Measurements from ENCODE around the gene SHFL. TPM values are rescaled to one million over a fixed set of nuclear protein-coding genes. Genes with fewer than 3 reads are reported as not detected.

Gene SHFL
- total RNA-seq, 3 donors from 2014 or later (not counting 1 experiment from before 2014, with no cell fraction given), result 107 to 111 (median 107) TPM

DNA sequence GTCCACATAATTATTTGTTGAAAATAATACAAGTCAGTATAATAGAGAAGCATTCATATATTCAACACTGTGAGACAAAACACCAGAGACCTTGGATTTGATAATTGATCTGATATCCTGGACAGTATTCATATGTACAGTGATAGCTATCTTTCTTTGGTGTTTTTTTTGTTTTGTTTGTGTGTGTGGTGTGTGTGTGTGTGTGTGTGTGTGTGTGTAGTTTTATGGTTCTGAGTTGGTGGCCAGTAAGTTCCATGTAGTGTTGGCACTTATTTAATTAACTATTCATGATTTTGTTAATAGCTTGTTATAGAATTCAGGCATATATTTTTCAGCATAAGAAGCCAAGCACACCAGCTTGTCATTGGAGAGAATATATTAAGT is 18.0 kb downstream of the SHFL start:
- no peaks in the 10 kb centered on the region for H3K27me3 ChIP-seq (ENCODE audit: control insufficient read depth, insufficient read depth, low read length)
- TF ChIP-seq, protein P1, sequence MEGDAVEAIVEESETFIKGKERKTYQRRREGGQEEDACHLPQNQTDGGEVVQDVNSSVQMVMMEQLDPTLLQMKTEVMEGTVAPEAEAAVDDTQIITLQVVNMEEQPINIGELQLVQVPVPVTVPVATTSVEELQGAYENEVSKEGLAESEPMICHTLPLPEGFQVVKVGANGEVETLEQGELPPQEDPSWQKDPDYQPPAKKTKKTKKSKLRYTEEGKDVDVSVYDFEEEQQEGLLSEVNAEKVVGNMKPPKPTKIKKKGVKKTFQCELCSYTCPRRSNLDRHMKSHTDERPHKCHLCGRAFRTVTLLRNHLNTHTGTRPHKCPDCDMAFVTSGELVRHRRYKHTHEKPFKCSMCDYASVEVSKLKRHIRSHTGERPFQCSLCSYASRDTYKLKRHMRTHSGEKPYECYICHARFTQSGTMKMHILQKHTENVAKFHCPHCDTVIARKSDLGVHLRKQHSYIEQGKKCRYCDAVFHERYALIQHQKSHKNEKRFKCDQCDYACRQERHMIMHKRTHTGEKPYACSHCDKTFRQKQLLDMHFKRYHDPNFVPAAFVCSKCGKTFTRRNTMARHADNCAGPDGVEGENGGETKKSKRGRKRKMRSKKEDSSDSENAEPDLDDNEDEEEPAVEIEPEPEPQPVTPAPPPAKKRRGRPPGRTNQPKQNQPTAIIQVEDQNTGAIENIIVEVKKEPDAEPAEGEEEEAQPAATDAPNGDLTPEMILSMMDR (IDR thresholded peaks at IDR 0.05), result no peak
- H3K27ac Mint-ChIP-seq, result peak overlapping the region; percentile 94 to 99
- no peak for DNase-seq
- H3K36me3 Mint-ChIP-seq, result no peaks in the 10 kb centered on the region
- H3K27ac ChIP-seq (ENCODE audit: low read length), result peak overlapping the region; percentile 100
- H3K9me3 Mint-ChIP-seq, result no peaks in the 10 kb centered on the region
- no peak overlapping the region for H3K4me3 ChIP-seq (ENCODE audit: low read length)
- peaks cover 20% of the 10 kb centered on the region for H3K36me3 ChIP-seq (ENCODE audit: control insufficient read depth, insufficient read depth, low read length)
- H3K4me1 ChIP-seq (ENCODE audit: control insufficient read depth, insufficient read depth, low read length), result peaks cover 87% of the 10 kb centered on the region
- peak overlapping the region; percentile 88 for H3K4me3 Mint-ChIP-seq
- peaks cover 59 to 67% of the 10 kb centered on the region in 2 donors for H3K4me1 Mint-ChIP-seq
- H3K27me3 Mint-ChIP-seq (ENCODE audit: low read depth in 2 of 2), result no peaks in the 10 kb centered on the region
- intact Hi-C loops (cut with micrococcal nuclease), result loop anchor here (2.0 to 10.0 kb wide), 4 partner anchors 303 to 691 kb away; partner anchors contain the start of gene S1PR5
- no peaks in the 10 kb centered on the region for H3K9me3 ChIP-seq (ENCODE audit: control insufficient read depth, insufficient read depth, low read length)
- ATAC-seq, result no peak

DNA sequence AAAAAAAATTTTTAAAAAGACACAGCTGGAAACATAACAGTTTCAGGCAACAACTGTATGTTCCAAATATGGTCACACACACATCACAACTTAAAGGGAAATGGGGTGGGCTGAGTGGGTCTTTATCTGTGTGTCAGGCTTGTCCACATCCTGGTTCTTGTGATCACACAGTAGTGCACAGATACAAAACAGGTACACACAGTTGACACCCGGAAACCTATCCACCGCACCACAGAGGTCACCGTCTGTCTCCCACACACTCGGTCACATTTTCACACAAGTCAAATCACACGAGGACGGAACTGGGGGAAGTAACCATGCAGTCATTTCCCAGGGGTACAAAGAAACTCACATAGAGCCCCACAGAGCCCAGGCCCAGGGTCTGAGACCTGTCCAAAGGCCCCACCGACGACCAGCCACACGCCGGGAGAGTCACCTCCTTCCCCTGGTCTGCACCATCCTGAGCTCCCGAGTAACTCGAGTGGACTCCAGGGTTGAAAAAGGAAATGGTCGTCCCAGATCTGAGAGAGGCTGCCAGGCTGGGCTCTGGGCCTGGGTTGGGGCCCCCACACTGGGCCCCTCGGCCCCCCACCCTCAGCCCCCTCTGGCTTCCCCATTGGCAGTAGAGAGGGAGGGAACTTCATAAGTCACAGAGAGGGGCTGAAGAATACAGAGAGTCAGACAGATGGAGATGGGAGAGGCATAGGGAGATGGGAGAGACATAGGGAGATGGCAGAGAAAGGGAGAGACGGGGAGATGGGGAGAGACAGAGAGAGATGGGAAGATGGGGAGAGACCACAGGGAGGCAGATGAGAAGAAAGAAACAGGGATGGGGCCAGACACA is 18.8 kb downstream of the SHFL start:
- Histone ChIP-seq H3K27ac (ENCODE audit: low read length) (peak overlapping the region; percentile 100), H3K4me3 (ENCODE audit: low read length) (no peak overlapping the region), H3K9me3 (ENCODE audit: control insufficient read depth, insufficient read depth, low read length) (no peaks in the 10 kb centered on the region), H3K36me3 (ENCODE audit: control insufficient read depth, insufficient read depth, low read length) (peaks cover 28% of the 10 kb centered on the region), H3K27me3 (ENCODE audit: control insufficient read depth, insufficient read depth, low read length) (no peaks in the 10 kb centered on the region), H3K4me1 (ENCODE audit: control insufficient read depth, insufficient read depth, low read length) (peaks cover 86% of the 10 kb centered on the region)
- Mint-ChIP-seq H3K27ac (peak overlapping the region; percentile 94 to 99), H3K4me1 (peaks cover 51 to 65% of the 10 kb centered on the region in 2 donors), H3K27me3 (ENCODE audit: low read depth in 2 of 2) (no peaks in the 10 kb centered on the region), H3K4me3 (peak overlapping the region; percentile 88), H3K9me3 (no peaks in the 10 kb centered on the region), H3K36me3 (no peaks in the 10 kb centered on the region)
- DNase-seq (peak; percentile 80 to 94), ATAC-seq (peak; percentile 52 to 77 (median 64))
- WGBS (ENCODE audit: insufficient coverage), result 6% methylated on average over 14 of the region's 15 CpGs
- TF ChIP-seq, protein P1 (IDR thresholded peaks at IDR 0.05), result no peak
- intact Hi-C loops (cut with micrococcal nuclease), result loop anchor here (2.0 to 10.0 kb wide), 4 partner anchors 302 to 690 kb away; partner anchors contain the start of gene S1PR5

DNA sequence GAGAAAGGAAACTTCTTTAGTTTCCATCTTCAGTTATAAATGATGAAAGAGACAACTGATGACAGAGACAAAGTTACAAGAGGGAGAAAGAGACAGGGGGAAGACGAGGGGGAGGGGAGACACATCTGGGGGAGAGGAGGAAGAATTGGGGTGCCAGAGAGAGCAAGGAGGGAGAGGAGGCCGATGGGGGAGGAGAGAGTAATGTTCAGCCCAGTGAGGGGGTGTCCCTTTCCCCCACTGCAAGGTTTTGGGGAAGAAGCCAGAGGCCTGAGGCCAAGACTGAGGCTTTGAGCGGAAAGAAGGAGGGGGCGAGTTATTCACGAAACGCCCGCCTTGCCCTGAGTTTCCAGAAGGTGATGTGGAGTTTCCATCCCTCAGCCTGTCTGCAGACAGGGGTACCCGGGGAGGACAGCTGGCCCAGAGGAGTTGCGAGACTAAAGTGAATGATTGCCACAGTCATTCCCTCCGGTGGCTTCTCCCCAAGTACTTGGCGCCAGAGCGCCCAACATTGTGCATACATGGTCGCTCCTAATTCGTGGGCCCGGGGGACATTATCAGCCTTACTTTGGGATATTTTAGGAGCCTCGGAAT is 19.5 kb downstream of the SHFL start:
- DNase-seq, result peak in 1 of 2 donors; percentile 78

More for the DNA sequence above, 19.5 kb downstream of the SHFL start:
- no peaks in the 10 kb centered on the region for H3K27me3 ChIP-seq (ENCODE audit: control insufficient read depth, insufficient read depth, low read length)
- 18% methylated on average over 16 of the region's 16 CpGs for WGBS (ENCODE audit: insufficient coverage)
- peak overlapping the region; percentile 100 for H3K27ac ChIP-seq (ENCODE audit: low read length)
- H3K4me3 ChIP-seq (ENCODE audit: low read length), result peak overlapping the region; percentile 7
- H3K4me1 ChIP-seq (ENCODE audit: control insufficient read depth, insufficient read depth, low read length), result peaks cover 86% of the 10 kb centered on the region
- ATAC-seq, result peak in 2 of 3 donors; percentile 1 to 10
- peaks cover 35% of the 10 kb centered on the region for H3K36me3 ChIP-seq (ENCODE audit: control insufficient read depth, insufficient read depth, low read length)
- H3K9me3 ChIP-seq (ENCODE audit: control insufficient read depth, insufficient read depth, low read length), result no peaks in the 10 kb centered on the region
- H3K36me3 Mint-ChIP-seq, result no peaks in the 10 kb centered on the region
- no peaks in the 10 kb centered on the region for H3K27me3 Mint-ChIP-seq (ENCODE audit: low read depth in 2 of 2)
- TF ChIP-seq, protein P1 (IDR thresholded peaks at IDR 0.05), result no peak
- H3K4me1 Mint-ChIP-seq, result peaks cover 51 to 67% of the 10 kb centered on the region in 2 donors
- peak overlapping the region; percentile 88 for H3K4me3 Mint-ChIP-seq
- H3K9me3 Mint-ChIP-seq, result no peaks in the 10 kb centered on the region
- peak overlapping the region; percentile 94 to 99 for H3K27ac Mint-ChIP-seq
- intact Hi-C loops (cut with micrococcal nuclease), result loop anchor here (2.0 to 10.0 kb wide), 2 partner anchors 411 to 689 kb away; partner anchors contain the start of gene S1PR5

Data from natural killer cell (primary cell).